ENCODE data around the gene PROSER3.

DNA sequence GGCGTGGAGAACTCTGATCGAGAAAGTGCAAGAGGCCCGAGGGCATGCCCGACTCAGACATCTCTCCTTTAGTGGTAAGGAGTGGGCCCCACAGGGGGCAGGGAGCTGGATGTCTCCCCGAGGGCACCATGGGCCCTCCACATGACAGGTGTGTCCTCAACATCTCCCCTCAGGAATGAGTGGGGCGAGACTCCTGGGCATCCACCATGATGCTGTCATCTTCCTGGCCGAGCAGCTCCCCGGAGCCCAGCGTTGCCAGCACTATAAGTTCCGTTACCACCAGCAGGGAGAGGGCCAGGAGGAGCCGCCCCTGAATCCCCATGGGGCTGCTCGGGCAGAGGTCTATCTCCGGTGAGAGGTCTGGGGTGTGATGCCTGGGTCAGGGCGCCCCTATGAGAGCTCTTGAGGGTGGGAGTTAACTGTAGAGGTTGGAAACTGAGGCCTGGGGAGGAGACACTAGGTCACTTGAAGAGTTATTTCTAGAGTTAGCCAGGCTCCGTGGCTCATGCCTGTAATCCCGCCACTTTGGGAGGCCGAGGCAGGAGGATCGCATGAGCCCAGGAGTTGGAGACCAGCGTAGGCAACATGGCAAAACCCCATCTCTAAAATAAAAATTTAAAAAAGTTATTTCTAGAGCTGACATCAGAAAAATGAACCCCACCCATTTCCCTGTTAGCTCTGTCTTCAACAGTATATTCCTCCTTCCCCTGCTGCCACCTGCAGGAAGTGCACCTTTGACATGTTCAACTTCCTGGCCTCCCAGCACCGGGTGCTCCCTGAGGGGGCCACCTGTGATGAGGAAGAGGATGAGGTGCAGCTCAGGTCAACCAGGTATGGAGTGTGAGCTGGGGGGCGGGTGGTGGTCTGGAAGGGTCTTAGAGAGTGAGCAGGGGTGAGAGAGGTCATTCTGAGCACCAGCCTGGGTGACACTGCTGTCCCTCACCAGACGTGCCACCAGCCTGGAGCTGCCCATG lies 20.8 kb upstream of the PROSER3 start:
- TF ChIP-seq, protein P1, sequence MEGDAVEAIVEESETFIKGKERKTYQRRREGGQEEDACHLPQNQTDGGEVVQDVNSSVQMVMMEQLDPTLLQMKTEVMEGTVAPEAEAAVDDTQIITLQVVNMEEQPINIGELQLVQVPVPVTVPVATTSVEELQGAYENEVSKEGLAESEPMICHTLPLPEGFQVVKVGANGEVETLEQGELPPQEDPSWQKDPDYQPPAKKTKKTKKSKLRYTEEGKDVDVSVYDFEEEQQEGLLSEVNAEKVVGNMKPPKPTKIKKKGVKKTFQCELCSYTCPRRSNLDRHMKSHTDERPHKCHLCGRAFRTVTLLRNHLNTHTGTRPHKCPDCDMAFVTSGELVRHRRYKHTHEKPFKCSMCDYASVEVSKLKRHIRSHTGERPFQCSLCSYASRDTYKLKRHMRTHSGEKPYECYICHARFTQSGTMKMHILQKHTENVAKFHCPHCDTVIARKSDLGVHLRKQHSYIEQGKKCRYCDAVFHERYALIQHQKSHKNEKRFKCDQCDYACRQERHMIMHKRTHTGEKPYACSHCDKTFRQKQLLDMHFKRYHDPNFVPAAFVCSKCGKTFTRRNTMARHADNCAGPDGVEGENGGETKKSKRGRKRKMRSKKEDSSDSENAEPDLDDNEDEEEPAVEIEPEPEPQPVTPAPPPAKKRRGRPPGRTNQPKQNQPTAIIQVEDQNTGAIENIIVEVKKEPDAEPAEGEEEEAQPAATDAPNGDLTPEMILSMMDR (IDR thresholded peaks at IDR 0.05) = no peak
- TF ChIP-seq POLR2A (IDR thresholded peaks at IDR 0.05) = no peak
